Calu3 (cell line): ENCODE data around the gene CLN5. TPM values are rescaled to one million over a fixed set of nuclear protein-coding genes. Genes with fewer than 3 reads are reported as not detected.
A peak's percentile ranks its signal among the peaks of the same experiment; 100 is the strongest.

Experiments used
- BruUV-seq: library from RNA; stranded (reverse); fragments of 400-500 nt; replicated peaks from 2 replicates; lab custom pipeline; 2021; lab: Mats Ljungman, UMichigan
- CTCF ChIA-PET: fragments of 300-600 bp; sonication (Branson Sonifier 250); formaldehyde crosslinking; loops from one replicate; lab custom pipeline; 2022; ENCODE audit warnings: antibody characterized with exemption; lab: Charles Lee
- DNase-seq: peaks from one replicate; pipeline ENCODE4 v3.0.0; 2022
- H3K27ac Mint-ChIP-seq: one replicate; pipeline ENCODE4 v1.8.0; 2022; ENCODE audit warnings: mixed read lengths; ENCODE audit not compliant: unreplicated experiment
- H3K27me3 Mint-ChIP-seq: one replicate; pipeline ENCODE4 v1.8.0; 2022; ENCODE audit warnings: mixed read lengths; ENCODE audit not compliant: unreplicated experiment
- H3K36me3 Mint-ChIP-seq: one replicate; pipeline ENCODE4 v1.8.0; 2022; ENCODE audit warnings: mild to moderate bottlenecking, moderate library complexity, mixed read lengths; ENCODE audit not compliant: insufficient read depth, unreplicated experiment
- H3K4me1 Mint-ChIP-seq: one replicate; pipeline ENCODE4 v1.8.0; 2022; ENCODE audit warnings: mild to moderate bottlenecking, low read depth, mixed read lengths; ENCODE audit not compliant: unreplicated experiment
- H3K4me3 Mint-ChIP-seq: one replicate; pipeline ENCODE4 v1.8.0; 2022; ENCODE audit warnings: mild to moderate bottlenecking, low read depth, moderate library complexity, mixed read lengths; ENCODE audit not compliant: unreplicated experiment
- H3K9me3 Mint-ChIP-seq: one replicate; pipeline ENCODE4 v1.8.0; 2022; ENCODE audit warnings: low read depth, mixed read lengths; ENCODE audit not compliant: unreplicated experiment
- intact Hi-C: fragments of 100-400 bp; cut with micrococcal nuclease; formaldehyde crosslinking; loops from one replicate; pipeline ENCODE4 v1.10.0; 2022; ENCODE audit not compliant: unreplicated experiment
- total RNA-seq: library from RNA; stranded (reverse); gene quantifications from 2 replicates; pipeline ENCODE4 v1.2.3, GENCODE V29; 2022
- TF ChIP-seq, protein P1 (sequence below): fragments of 200-600 bp; IDR thresholded peaks from one replicate; pipeline ENCODE4 v1.8.0; 2022; ENCODE audit warnings: antibody characterized with exemption; ENCODE audit not compliant: unreplicated experiment

The CLN5 gene
- total RNA-seq, 1 experiment from 2014 or later, result 7.3 TPM

DNA sequence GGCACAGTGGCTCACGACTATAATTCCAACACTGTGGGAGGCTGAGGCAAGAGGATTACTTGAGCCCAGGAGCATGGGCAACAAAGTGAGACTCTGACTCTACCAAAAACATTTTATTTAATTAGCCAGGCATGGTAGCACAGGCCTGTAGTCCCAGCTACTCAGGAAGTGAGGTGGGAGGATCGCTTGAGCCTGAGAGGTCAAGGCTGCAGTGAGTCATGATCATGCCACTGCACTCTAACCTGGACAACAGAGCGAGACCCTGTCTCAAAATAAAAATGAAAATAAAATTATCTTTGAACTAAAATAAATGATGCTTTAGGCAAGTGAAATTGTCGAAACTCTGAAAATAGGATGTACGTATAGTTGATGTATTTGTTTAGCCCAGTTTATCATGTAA is 8.2 kb upstream of the CLN5 start:
- Mint-ChIP-seq H3K4me1 (no peaks in the 10 kb centered on the region), H3K9me3 (no peaks in the 10 kb centered on the region), H3K27ac (no peak overlapping the region), H3K4me3 (no peak overlapping the region), H3K27me3 (no peaks in the 10 kb centered on the region), H3K36me3 (no peaks in the 10 kb centered on the region)
- CTCF ChIA-PET, result no interaction called here
- TF ChIP-seq, protein P1, sequence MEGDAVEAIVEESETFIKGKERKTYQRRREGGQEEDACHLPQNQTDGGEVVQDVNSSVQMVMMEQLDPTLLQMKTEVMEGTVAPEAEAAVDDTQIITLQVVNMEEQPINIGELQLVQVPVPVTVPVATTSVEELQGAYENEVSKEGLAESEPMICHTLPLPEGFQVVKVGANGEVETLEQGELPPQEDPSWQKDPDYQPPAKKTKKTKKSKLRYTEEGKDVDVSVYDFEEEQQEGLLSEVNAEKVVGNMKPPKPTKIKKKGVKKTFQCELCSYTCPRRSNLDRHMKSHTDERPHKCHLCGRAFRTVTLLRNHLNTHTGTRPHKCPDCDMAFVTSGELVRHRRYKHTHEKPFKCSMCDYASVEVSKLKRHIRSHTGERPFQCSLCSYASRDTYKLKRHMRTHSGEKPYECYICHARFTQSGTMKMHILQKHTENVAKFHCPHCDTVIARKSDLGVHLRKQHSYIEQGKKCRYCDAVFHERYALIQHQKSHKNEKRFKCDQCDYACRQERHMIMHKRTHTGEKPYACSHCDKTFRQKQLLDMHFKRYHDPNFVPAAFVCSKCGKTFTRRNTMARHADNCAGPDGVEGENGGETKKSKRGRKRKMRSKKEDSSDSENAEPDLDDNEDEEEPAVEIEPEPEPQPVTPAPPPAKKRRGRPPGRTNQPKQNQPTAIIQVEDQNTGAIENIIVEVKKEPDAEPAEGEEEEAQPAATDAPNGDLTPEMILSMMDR, result no peak
- no TSS peak for BruUV-seq
- DNase-seq, result no peak
- intact Hi-C loops, result loop anchor here (5.0 kb wide), 1 partner anchor 81 kb away; no protein-coding TSS in a partner anchor

GRCh38 chr13:76991432-76991795 is 467 bp upstream of the CLN5 start:
- Mint-ChIP-seq H3K27me3 (no peaks in the 10 kb centered on the region), H3K4me3 (peak overlapping the region; percentile 80), H3K36me3 (peaks cover 10% of the 10 kb centered on the region), H3K27ac (no peak overlapping the region), H3K4me1 (peaks cover 7% of the 10 kb centered on the region), H3K9me3 (no peaks in the 10 kb centered on the region)
- no peak for DNase-seq
- CTCF ChIA-PET, result interaction anchor here (0.6 kb wide), 1 partner anchor 218 kb away, joined by 3 read pairs; no protein-coding TSS in a partner anchor
- TF ChIP-seq, protein P1, result no peak
- intact Hi-C loops, result no loop called here
- BruUV-seq, result no TSS peak

- DNase-seq, result no peak
- no peaks in the 10 kb centered on the region for H3K9me3 Mint-ChIP-seq
- H3K36me3 Mint-ChIP-seq, result peaks cover 10% of the 10 kb centered on the region
- CTCF ChIA-PET, result no interaction called here
- peak overlapping the region; percentile 75 for H3K27ac Mint-ChIP-seq
- peaks cover 7% of the 10 kb centered on the region for H3K4me1 Mint-ChIP-seq
- H3K27me3 Mint-ChIP-seq, result no peaks in the 10 kb centered on the region
- BruUV-seq, result TSS peak; percentile 56
- H3K4me3 Mint-ChIP-seq, result peak overlapping the region; percentile 80
- TF ChIP-seq, protein P1, result no peak
- intact Hi-C loops, result no loop called here
Measured at GRCh38 chr13:76992548-76993001, 694 bp downstream of the CLN5 start.

DNA sequence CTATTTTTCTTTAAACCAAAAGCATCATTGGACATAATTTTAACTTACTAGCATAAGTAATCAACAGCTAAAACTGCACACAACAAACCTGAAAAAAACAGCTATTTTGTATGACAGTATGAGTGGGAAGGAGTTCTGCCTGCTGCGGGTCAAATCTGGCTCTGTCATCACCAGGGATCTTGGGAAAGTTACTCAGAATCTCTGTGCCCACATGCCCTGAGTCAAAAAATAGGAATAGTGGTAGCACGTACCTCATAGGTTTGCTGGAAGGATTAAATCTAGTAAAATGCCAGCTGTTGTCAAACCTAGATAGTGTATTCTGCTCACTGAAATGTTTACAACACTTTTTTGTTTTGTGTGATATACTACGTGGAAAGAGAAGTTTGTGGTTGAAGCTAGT is 1.1 kb downstream of the CLN5 start:
- no TSS peak for BruUV-seq
- Mint-ChIP-seq H3K9me3 (no peaks in the 10 kb centered on the region), H3K4me3 (peak overlapping the region; percentile 80)

More for the DNA sequence above, 1.1 kb downstream of the CLN5 start:
- TF ChIP-seq, protein P1, result no peak
- Mint-ChIP-seq H3K4me1 (peaks cover 7% of the 10 kb centered on the region), H3K36me3 (peaks cover 10% of the 10 kb centered on the region), H3K27me3 (no peaks in the 10 kb centered on the region), H3K27ac (no peak overlapping the region)
- no peak for DNase-seq
- CTCF ChIA-PET, result no interaction called here
- intact Hi-C loops, result no loop called here
